ENCODE data around the gene SPEM3. TPM values are rescaled to one million over a fixed set of nuclear protein-coding genes. Genes with fewer than 3 reads are reported as not detected.

SPEM3 gene
- total RNA-seq, 3 donors from 2014 or later (not counting 1 experiment from before 2014, with no cell fraction given) = not detected

- no peak overlapping the region for H3K27ac Mint-ChIP-seq
- H3K9me3 Mint-ChIP-seq = no peaks in the 10 kb centered on the region
- no peaks in the 10 kb centered on the region for H3K9me3 ChIP-seq (ENCODE audit: control insufficient read depth, insufficient read depth, low read length)
- H3K4me3 ChIP-seq (ENCODE audit: low read length) = no peak overlapping the region
- H3K27me3 ChIP-seq (ENCODE audit: control insufficient read depth, insufficient read depth, low read length) = no peaks in the 10 kb centered on the region
- no peaks in the 10 kb centered on the region for H3K36me3 ChIP-seq (ENCODE audit: control insufficient read depth, insufficient read depth, low read length)
- intact Hi-C loops (cut with micrococcal nuclease) = no loop called here
- H3K27ac ChIP-seq (ENCODE audit: low read length) = no peak overlapping the region
- DNase-seq (no peak), ATAC-seq (no peak)
- no peaks in the 10 kb centered on the region for H3K36me3 Mint-ChIP-seq
- H3K27me3 Mint-ChIP-seq (ENCODE audit: low read depth in 2 of 2) = no peaks in the 10 kb centered on the region
- H3K4me1 ChIP-seq (ENCODE audit: control insufficient read depth, insufficient read depth, low read length) = peaks cover 23% of the 10 kb centered on the region
- 100% methylated on average over 1 of the region's 2 CpGs for WGBS (ENCODE audit: insufficient coverage)
- no peak for TF ChIP-seq CTCF (IDR thresholded peaks at IDR 0.05)
- H3K4me1 Mint-ChIP-seq = peaks cover 14 to 24% of the 10 kb centered on the region in 2 donors
- no peak overlapping the region for H3K4me3 Mint-ChIP-seq
Measured at GRCh38 chr17:7398612-7399011, 30.0 kb upstream of the SPEM3 start.

DNA sequence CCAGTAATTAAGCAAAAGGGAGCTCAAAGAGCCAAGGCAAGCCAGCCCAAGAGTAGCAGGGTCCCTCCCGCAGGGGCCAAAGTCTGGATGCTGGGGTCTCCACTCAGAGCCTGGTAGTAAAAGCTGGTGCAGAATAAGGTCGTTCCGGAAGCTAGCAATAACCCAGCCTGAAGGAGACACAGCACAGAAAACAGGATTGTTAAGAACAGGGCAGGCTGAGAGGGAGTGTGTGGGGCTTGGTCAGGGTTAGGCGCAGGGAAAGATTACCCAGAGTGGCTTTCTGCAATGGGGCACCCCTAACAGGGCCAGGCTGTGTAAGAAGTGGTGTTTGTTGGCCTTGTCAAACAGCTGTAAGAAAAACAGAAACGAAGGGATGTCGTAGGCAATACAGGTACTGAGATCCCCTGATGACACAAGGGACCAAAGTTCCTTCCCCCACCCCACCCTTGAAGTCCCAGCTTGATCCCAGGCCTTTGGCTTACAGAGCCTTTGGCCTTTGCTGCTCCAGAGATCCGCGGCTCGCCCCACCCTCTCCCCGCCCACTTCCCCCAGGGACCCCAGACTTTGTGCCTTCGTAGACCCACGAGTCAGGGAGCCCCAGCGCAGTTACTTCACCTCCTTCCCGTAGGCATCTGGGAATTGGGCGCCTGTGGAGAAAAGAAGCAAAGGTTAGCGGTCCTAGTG is 25.5 kb upstream of the SPEM3 start:
- peaks cover 3% of the 10 kb centered on the region for H3K27me3 ChIP-seq (ENCODE audit: control insufficient read depth, insufficient read depth, low read length)
- Mint-ChIP-seq H3K27ac (peak overlapping the region; percentile 90 to 96), H3K9me3 (no peaks in the 10 kb centered on the region), H3K4me3 (peak overlapping the region; percentile 92), H3K36me3 (no peaks in the 10 kb centered on the region), H3K4me1 (peaks cover 8 to 27% of the 10 kb centered on the region in 2 donors), H3K27me3 (ENCODE audit: low read depth in 2 of 2) (peaks cover 0 to 8% of the 10 kb centered on the region in 2 donors)
- 22% methylated on average over 16 of the region's 16 CpGs for WGBS (ENCODE audit: insufficient coverage)
- no peaks in the 10 kb centered on the region for H3K36me3 ChIP-seq (ENCODE audit: control insufficient read depth, insufficient read depth, low read length)
- ATAC-seq (no peak), DNase-seq (peak in 1 of 2 donors; percentile 45)
- TF ChIP-seq CTCF (IDR thresholded peaks at IDR 0.05) = no peak
- no peaks in the 10 kb centered on the region for H3K9me3 ChIP-seq (ENCODE audit: control insufficient read depth, insufficient read depth, low read length)
- peak overlapping the region; percentile 69 for H3K4me3 ChIP-seq (ENCODE audit: low read length)
- peaks cover 24% of the 10 kb centered on the region for H3K4me1 ChIP-seq (ENCODE audit: control insufficient read depth, insufficient read depth, low read length)
- intact Hi-C loops (cut with micrococcal nuclease) = no loop called here
- peak overlapping the region; percentile 60 for H3K27ac ChIP-seq (ENCODE audit: low read length)

GRCh38 chr17:7403727-7403976 is 25.0 kb upstream of the SPEM3 start:
- peaks cover 8 to 27% of the 10 kb centered on the region in 2 donors for H3K4me1 Mint-ChIP-seq
- Histone ChIP-seq H3K4me1 (ENCODE audit: control insufficient read depth, insufficient read depth, low read length) (peaks cover 27% of the 10 kb centered on the region), H3K27me3 (ENCODE audit: control insufficient read depth, insufficient read depth, low read length) (peaks cover 3% of the 10 kb centered on the region), H3K9me3 (ENCODE audit: control insufficient read depth, insufficient read depth, low read length) (no peaks in the 10 kb centered on the region), H3K36me3 (ENCODE audit: control insufficient read depth, insufficient read depth, low read length) (no peaks in the 10 kb centered on the region), H3K4me3 (ENCODE audit: low read length) (peak overlapping the region; percentile 69), H3K27ac (ENCODE audit: low read length) (peak overlapping the region; percentile 60)
- WGBS (ENCODE audit: insufficient coverage) = 1% methylated on average over 13 of the region's 13 CpGs
- intact Hi-C loops (cut with micrococcal nuclease) = no loop called here
- no peaks in the 10 kb centered on the region for H3K9me3 Mint-ChIP-seq
- H3K27ac Mint-ChIP-seq = peak overlapping the region; percentile 90 to 96
- H3K27me3 Mint-ChIP-seq (ENCODE audit: low read depth in 2 of 2) = peaks cover 0 to 8% of the 10 kb centered on the region in 2 donors
- DNase-seq = no peak
- TF ChIP-seq CTCF (IDR thresholded peaks at IDR 0.05) = no peak
- no peaks in the 10 kb centered on the region for H3K36me3 Mint-ChIP-seq
- ATAC-seq = peak in 1 of 3 donors; percentile 3
- peak overlapping the region; percentile 92 for H3K4me3 Mint-ChIP-seq

Measured in natural killer cell (primary cell).